ENCODE results near the gene PIMREG. TPM values are rescaled to one million over a fixed set of nuclear protein-coding genes. Genes with fewer than 3 reads are reported as not detected.

The PIMREG gene
- total and polyA plus RNA-seq, 2 donors from 2014 or later: 1.7 TPM; not detected in 1

DNA sequence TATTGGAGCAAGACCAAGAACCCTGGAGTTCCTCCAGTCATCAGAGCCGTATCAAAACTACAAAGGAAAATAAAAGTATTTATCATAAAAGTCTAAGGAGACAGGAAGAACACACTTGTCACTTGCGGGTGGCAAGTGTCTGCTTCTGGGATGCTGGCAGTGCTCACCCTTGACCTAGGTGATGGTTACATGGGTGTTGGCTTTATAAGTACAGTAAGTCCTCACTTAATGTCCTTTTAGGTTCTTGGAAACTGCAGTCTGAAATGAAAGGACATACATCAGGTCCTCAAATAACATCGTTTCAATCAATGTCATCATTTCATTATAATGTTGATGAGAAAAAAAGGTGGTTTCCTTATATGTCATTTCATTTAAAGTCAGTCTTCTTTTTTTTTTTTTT lies 6.3 kb upstream of the PIMREG start:
- no peaks in the 10 kb centered on the region for H3K9me3 ChIP-seq (ENCODE audit: control insufficient read depth in 2 of 3, insufficient read depth in 1 of 3, low read length in 3 of 3)
- no peak overlapping the region for H3K4me3 ChIP-seq (ENCODE audit: low read length in 3 of 3)
- TF ChIP-seq, protein P1, sequence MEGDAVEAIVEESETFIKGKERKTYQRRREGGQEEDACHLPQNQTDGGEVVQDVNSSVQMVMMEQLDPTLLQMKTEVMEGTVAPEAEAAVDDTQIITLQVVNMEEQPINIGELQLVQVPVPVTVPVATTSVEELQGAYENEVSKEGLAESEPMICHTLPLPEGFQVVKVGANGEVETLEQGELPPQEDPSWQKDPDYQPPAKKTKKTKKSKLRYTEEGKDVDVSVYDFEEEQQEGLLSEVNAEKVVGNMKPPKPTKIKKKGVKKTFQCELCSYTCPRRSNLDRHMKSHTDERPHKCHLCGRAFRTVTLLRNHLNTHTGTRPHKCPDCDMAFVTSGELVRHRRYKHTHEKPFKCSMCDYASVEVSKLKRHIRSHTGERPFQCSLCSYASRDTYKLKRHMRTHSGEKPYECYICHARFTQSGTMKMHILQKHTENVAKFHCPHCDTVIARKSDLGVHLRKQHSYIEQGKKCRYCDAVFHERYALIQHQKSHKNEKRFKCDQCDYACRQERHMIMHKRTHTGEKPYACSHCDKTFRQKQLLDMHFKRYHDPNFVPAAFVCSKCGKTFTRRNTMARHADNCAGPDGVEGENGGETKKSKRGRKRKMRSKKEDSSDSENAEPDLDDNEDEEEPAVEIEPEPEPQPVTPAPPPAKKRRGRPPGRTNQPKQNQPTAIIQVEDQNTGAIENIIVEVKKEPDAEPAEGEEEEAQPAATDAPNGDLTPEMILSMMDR (IDR thresholded peaks at IDR 0.05; ENCODE audit: borderline replicate concordance, extremely low read depth, insufficient read depth): no peak
- H3K36me3 ChIP-seq (ENCODE audit: control insufficient read depth in 2 of 3, insufficient read depth in 3 of 3, low read length in 3 of 3): no peaks in the 10 kb centered on the region
- no peaks in the 10 kb centered on the region for H3K4me1 ChIP-seq (ENCODE audit: control insufficient read depth in 2 of 3, insufficient read depth in 2 of 3, low read depth in 1 of 3, low read length in 3 of 3)
- no peak for DNase-seq
- no peak for FAIRE-seq
- no peak overlapping the region for H3K27ac ChIP-seq (ENCODE audit: low read depth in 2 of 2, low read length in 2 of 2)
- H3K27me3 ChIP-seq (ENCODE audit: control insufficient read depth, insufficient read depth, low read length): no peaks in the 10 kb centered on the region
- no peak overlapping the region for H3K9ac ChIP-seq (ENCODE audit: low read length in 3 of 3)
- intact Hi-C loops (cut with DNase I): no loop called here

DNA sequence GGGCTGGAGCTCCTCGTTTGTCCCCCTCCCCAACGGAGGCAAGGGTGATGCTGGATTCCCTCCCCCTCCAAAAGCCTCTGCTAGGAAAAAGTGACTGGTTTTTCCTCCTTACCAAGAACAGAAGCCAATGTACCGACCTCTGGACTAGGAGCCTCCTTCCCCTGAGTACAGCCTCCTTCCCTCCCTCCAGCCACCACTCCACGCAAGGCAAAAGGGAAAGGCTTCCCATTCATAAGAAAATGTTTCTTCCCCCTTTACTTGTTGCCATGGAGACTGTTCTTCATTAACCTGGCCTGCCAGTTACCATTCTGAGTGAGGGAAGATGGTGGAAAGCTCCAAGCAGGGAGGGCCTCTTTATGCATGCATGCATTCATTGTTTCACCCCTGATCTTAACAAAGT lies 4.3 kb upstream of the PIMREG start:
- no peak overlapping the region for H3K27ac ChIP-seq (ENCODE audit: low read depth in 2 of 2, low read length in 2 of 2)
- no peaks in the 10 kb centered on the region for H3K36me3 ChIP-seq (ENCODE audit: control insufficient read depth in 2 of 3, insufficient read depth in 3 of 3, low read length in 3 of 3)
- no peak overlapping the region for H3K4me3 ChIP-seq (ENCODE audit: low read length in 3 of 3)
- DNase-seq (peak in 3 of 5 donors; percentile 63 to 89 (median 86)), FAIRE-seq (no peak)
- no peaks in the 10 kb centered on the region for H3K27me3 ChIP-seq (ENCODE audit: control insufficient read depth, insufficient read depth, low read length)
- H3K4me1 ChIP-seq (ENCODE audit: control insufficient read depth in 2 of 3, insufficient read depth in 2 of 3, low read depth in 1 of 3, low read length in 3 of 3): peaks cover 0 to 8% (median 0%) of the 10 kb centered on the region in 3 donors
- H3K9ac ChIP-seq (ENCODE audit: low read length in 3 of 3): no peak overlapping the region
- TF ChIP-seq, protein P1 (IDR thresholded peaks at IDR 0.05; ENCODE audit: borderline replicate concordance, extremely low read depth, insufficient read depth): no peak
- H3K9me3 ChIP-seq (ENCODE audit: control insufficient read depth in 2 of 3, insufficient read depth in 1 of 3, low read length in 3 of 3): no peaks in the 10 kb centered on the region
- intact Hi-C loops (cut with DNase I): no loop called here

- H3K36me3 ChIP-seq (ENCODE audit: control insufficient read depth in 2 of 3, insufficient read depth in 3 of 3, low read length in 3 of 3): no peaks in the 10 kb centered on the region
- DNase-seq (peak in 1 of 5 donors; percentile 1), FAIRE-seq (no peak)
- TF ChIP-seq, protein P1 (IDR thresholded peaks at IDR 0.05; ENCODE audit: borderline replicate concordance, extremely low read depth, insufficient read depth): no peak
- intact Hi-C loops (cut with DNase I): no loop called here
- no peaks in the 10 kb centered on the region for H3K9me3 ChIP-seq (ENCODE audit: control insufficient read depth in 2 of 3, insufficient read depth in 1 of 3, low read length in 3 of 3)
- no peaks in the 10 kb centered on the region for H3K27me3 ChIP-seq (ENCODE audit: control insufficient read depth, insufficient read depth, low read length)
- no peak overlapping the region for H3K9ac ChIP-seq (ENCODE audit: low read length in 3 of 3)
- H3K4me3 ChIP-seq (ENCODE audit: low read length in 3 of 3): no peak overlapping the region
- peaks cover 0 to 8% (median 0%) of the 10 kb centered on the region in 3 donors for H3K4me1 ChIP-seq (ENCODE audit: control insufficient read depth in 2 of 3, insufficient read depth in 2 of 3, low read depth in 1 of 3, low read length in 3 of 3)
- H3K27ac ChIP-seq (ENCODE audit: low read depth in 2 of 2, low read length in 2 of 2): no peak overlapping the region
These were observed 1.5 kb upstream of the PIMREG start for GRCh38 chr17:6442775-6443174.
